LHCN-M2 (cell line): ENCODE data around the gene LRRC58. TPM values are rescaled to one million over a fixed set of nuclear protein-coding genes. Genes with fewer than 3 reads are reported as not detected.

Experiments used
- DNase-seq: peaks from one replicate; pipeline ENCODE4 v3.0.0-alpha.2; 2012; ENCODE audit warnings: low read depth
- total RNA-seq: library from RNA; depleted of rRNA; stranded (reverse); fragments of >200 nt; gene quantifications from 2 replicates; pipeline ENCODE4 v1.2.3, GENCODE V29; 2014

LRRC58 gene
- total RNA-seq, 1 experiment from 2014 or later, result 34.2 TPM

- no peak for DNase-seq
Measured at GRCh38 chr3:120339362-120339761, 9.8 kb downstream of the LRRC58 start.

GRCh38 chr3:120338517-120338916, 10.6 kb downstream of the LRRC58 start:
- no peak for DNase-seq

GRCh38 chr3:120332646-120333045, 16.5 kb downstream of the LRRC58 start:
- no peak for DNase-seq

GRCh38 chr3:120331076-120331475, 18.1 kb downstream of the LRRC58 start:
- no peak for DNase-seq

GRCh38 chr3:120326784-120327183, 22.4 kb downstream of the LRRC58 start:
- no peak for DNase-seq

- DNase-seq, result peak; percentile 7
Measured at GRCh38 chr3:120324190-120324589, 25.0 kb downstream of the LRRC58 start.

GRCh38 chr3:120323761-120324160, 25.4 kb downstream of the LRRC58 start:
- peak; percentile 10 for DNase-seq

- no peak for DNase-seq
Measured at GRCh38 chr3:120311863-120312794, 37.0 kb downstream of the LRRC58 start.

- DNase-seq, result no peak
Measured at GRCh38 chr3:120306519-120307455, 42.4 kb downstream of the LRRC58 start.

GRCh38 chr3:120304616-120305015, 44.5 kb downstream of the LRRC58 start:
- DNase-seq, result no peak

GRCh38 chr3:120302361-120302760, 46.8 kb downstream of the LRRC58 start:
- peak; percentile 12 for DNase-seq

GRCh38 chr3:120300971-120301370, 48.2 kb downstream of the LRRC58 start:
- no peak for DNase-seq

GRCh38 chr3:120299403-120299802, 49.8 kb downstream of the LRRC58 start:
- no peak for DNase-seq

- no peak for DNase-seq
Measured at GRCh38 chr3:120298996-120299395, 50.2 kb downstream of the LRRC58 start.

- DNase-seq, result peak; percentile 8
Measured at GRCh38 chr3:120291552-120291951, 57.6 kb downstream of the LRRC58 start.

- DNase-seq, result no peak
Measured at GRCh38 chr3:120289636-120290035, 59.5 kb downstream of the LRRC58 start.

- DNase-seq, result no peak
Measured at GRCh38 chr3:120286465-120286864, 62.7 kb downstream of the LRRC58 start.

GRCh38 chr3:120285508-120285841, 63.7 kb downstream of the LRRC58 start:
- no peak for DNase-seq

- peak; percentile 12 for DNase-seq
Measured at GRCh38 chr3:120284747-120285507, 64.2 kb downstream of the LRRC58 start, which contains the start of gene GPR156. TSS of gene GPR156 (minus strand) at chr3:120285222. CDS start at chr3:120244098, 41,124 bp downstream.

GRCh38 chr3:120281261-120281660, 67.9 kb downstream of the LRRC58 start:
- no peak for DNase-seq

- DNase-seq, result no peak
Measured at GRCh38 chr3:120280566-120280965, 68.6 kb downstream of the LRRC58 start.
